ENCODE data around the gene CHRNA10.

CHRNA10 gene

DNA sequence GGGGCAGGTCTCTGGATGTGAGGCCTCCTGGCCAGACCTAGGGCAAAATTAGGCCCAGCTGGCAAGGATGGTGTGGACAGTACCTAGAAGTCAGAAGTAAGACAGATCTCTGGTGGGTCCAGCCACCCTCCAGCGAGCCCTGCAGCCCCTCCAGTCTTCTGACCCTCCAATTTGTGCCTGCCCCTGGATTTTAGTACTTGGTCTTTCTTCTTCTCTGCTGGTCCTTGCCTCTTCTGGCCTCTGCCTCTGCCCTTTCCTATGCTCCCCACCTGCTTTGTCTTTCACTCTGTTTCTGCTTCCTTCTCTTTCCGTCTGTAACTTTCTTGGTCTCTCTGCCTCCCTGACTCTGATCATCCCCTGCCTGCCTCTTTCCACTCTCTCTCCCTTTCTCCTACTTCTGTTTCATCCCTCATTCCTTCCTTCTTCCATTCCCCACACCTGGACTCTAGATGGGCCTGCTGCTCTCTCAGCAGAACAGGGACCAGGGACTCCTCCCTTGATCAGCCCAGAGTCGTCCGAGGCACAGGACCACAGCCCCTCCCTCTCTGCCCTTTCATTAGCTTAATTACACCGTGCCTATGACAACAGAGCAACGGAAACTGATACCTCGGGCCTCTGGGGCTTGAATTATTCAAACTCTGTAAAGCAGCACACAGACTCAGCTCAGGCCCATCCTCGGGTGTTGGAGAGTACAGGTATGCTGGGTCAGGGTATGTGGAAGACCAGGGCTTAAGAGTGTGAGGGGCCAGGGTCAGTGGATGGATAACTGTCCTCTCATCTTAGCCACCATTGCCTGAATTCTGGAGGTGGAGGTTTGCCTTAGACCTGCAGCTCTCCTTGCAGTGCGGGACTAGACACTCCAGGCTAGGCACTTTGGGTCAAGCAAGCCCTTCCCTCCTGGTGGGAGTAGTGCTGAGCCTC, at the start of gene CHRNA10:
Gene CHRNA10 (minus strand): TSS at position 51 of the 921 bp plus-strand sequence. CDS start 72 bp downstream, outside the sequence.
- DNase-seq (ENCODE audit: low spot score), result no peak

DNA sequence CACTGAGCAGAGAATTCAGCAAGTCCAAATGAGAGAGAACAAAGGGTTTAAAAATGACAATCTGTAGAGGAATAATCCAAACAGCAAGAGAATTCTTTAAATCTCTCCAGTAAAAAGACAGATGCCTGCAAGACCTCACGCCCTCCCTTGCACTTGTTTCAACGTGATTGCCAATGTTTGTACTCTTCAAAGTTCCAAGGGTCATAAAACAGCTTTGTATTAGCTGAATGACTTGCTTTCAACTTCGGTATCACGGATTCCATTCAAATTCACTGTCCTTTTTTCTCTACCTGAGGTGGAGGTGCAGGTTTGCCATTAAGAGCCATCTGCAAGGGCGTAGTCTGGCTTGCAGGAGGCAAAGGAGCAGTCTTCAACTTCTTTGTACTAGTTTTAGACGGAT, 41.1 kb upstream of the CHRNA10 start:
- no peak for DNase-seq (ENCODE audit: low spot score)

- no peak for DNase-seq (ENCODE audit: low spot score)
Measured at GRCh38 chr11:3710485-3711259, 39.5 kb upstream of the CHRNA10 start.

GRCh38 chr11:3709977-3710376, 38.8 kb upstream of the CHRNA10 start:
- DNase-seq (ENCODE audit: low spot score), result no peak

GRCh38 chr11:3707176-3707575, 36.0 kb upstream of the CHRNA10 start:
- no peak for DNase-seq (ENCODE audit: low spot score)

DNA sequence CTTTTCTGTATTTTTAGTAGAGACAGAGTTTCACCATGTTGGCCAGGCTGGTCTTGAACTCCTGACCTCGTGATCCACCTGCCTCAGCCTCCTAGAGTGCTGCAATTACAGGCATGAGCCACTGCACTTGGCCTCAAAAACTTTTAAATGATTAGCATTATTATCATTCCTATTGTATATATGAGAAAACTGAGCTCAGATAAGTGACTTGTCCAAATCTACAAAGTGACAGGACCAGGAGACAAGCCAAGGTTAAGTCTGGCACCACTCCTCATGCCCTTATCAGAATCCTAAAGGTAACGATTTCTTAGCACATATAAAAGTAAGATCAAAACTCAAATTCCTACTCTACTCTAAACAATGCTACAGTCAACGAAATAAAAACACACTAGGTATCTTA, 32.2 kb upstream of the CHRNA10 start:
- DNase-seq (ENCODE audit: low spot score), result no peak

DNA sequence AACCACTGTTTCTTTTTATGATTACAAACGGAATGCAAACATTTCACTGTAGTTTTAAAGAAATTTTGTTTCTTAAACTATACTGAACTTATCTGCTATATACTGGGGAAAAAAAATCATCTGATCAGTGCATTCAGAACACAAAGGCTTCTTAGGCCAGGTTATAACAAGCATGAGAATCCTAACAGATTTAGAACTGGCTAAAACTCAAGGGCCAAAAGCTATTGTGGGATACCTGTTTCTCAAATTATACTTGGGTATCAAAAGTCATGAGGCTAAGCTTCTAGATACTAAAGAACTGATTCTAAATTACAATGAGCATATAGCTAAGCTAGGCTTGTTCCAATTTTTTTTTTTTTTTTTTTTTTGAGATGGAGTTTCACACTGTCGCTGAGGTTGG, 29.7 kb upstream of the CHRNA10 start:
- no peak for DNase-seq (ENCODE audit: low spot score)

- DNase-seq (ENCODE audit: low spot score), result no peak
Measured at GRCh38 chr11:3700410-3700809, 29.2 kb upstream of the CHRNA10 start.

GRCh38 chr11:3686751-3687150, 15.6 kb upstream of the CHRNA10 start:
- no peak for DNase-seq (ENCODE audit: low spot score)

DNA sequence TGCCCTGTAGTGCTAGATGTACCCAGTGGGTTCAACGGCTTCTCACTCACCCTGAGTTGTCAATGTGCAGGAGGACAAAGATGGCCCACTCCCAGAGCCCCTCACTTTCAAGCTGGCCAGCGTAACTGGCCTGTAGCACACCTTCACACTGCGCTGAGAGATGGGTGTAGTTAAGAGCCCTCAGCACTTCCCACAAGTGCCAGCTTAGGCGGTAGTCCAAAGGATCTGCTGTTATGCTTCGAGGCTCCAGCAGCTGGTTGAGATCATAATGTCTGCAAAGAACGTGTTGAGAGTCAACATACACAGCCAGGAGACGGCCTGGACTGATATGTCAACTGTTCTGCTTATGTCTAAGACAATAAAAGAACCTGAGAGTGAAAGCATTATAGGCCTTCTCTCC, 14.7 kb upstream of the CHRNA10 start:
- no peak for DNase-seq (ENCODE audit: low spot score)

GRCh38 chr11:3684819-3685172, 13.6 kb upstream of the CHRNA10 start:
- no peak for DNase-seq (ENCODE audit: low spot score)

DNA sequence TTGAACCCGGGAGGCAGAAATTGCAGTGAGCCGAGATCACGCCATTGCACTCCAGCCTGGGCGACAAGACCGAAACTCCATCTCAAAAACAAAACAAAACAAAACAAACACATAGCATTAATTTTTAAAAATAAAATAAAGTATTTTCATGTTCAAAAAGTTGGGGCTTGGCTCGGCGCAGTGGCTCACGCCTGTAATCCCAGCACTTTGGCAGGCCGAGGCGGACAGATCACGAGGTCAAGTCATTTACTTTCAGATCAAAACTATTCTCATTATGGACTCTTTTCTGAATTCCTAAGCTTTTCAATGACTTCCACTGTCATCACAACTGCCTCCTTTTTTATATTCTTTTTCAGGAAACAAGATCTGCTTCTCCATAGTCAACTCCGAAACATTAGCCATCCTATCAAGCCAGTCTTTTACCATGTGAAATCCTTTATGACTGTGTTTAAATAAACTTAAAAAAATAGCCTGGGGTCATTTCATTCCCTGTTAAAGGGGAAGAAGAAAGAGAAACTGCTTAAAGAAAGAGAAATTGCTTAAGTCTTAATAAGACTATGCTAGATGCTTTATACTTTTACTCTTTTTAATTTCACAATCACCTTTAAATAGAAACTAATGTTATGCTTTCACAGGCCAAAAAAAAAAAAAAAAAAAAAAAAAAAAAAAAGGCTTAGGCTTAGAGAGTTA, 13.1 kb upstream of the CHRNA10 start:
- no peak for DNase-seq (ENCODE audit: low spot score)

- no peak for DNase-seq (ENCODE audit: low spot score)
Measured at GRCh38 chr11:3683039-3683438, 11.9 kb upstream of the CHRNA10 start.

GRCh38 chr11:3679077-3679476, 7.9 kb upstream of the CHRNA10 start:
- no peak for DNase-seq (ENCODE audit: low spot score)

GRCh38 chr11:3675971-3676370, 4.8 kb upstream of the CHRNA10 start:
- no peak for DNase-seq (ENCODE audit: low spot score)

DNA sequence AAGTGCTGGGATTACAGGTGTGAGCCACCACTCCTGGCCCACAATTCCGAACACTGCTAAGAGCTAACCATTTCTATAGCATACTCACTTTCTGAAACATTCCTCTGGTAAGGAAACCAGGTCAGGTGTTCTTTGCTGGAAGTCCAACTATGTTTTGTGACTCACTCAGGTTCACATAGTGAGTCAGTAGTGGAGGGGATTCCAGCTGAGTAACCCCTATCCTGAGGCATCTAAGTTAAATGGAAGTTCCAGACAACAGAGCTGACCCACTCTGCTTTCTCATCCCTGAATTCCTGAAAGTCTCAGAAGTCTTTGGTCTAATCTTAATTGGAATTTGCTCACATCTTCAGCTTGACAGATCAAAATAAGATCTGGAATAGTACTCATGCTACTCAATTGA, 3.0 kb upstream of the CHRNA10 start:
- no peak for DNase-seq (ENCODE audit: low spot score)

GRCh38 chr11:3669742-3670183, 1.4 kb downstream of the CHRNA10 start:
- DNase-seq (ENCODE audit: low spot score), result no peak

DNA sequence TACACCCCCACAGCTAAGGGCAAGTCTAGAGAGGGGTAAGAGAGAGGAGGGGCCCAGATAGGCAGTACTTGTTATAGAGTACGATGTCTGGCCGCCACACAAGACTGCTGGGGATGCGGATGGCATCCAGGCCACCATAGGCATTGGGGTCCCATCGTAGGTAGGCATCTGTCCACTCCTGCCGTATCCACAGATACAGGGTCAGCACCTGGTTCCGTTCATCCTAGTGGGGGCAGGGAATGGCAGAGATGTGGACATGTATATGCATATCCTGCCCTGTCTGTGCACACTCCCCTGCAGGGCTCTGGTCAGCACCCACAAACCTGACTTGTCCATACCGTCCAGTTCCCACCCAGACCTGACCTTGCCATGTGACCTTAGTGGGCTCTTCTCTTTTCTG, 2.1 kb downstream of the CHRNA10 start:
- no peak for DNase-seq (ENCODE audit: low spot score)

DNA sequence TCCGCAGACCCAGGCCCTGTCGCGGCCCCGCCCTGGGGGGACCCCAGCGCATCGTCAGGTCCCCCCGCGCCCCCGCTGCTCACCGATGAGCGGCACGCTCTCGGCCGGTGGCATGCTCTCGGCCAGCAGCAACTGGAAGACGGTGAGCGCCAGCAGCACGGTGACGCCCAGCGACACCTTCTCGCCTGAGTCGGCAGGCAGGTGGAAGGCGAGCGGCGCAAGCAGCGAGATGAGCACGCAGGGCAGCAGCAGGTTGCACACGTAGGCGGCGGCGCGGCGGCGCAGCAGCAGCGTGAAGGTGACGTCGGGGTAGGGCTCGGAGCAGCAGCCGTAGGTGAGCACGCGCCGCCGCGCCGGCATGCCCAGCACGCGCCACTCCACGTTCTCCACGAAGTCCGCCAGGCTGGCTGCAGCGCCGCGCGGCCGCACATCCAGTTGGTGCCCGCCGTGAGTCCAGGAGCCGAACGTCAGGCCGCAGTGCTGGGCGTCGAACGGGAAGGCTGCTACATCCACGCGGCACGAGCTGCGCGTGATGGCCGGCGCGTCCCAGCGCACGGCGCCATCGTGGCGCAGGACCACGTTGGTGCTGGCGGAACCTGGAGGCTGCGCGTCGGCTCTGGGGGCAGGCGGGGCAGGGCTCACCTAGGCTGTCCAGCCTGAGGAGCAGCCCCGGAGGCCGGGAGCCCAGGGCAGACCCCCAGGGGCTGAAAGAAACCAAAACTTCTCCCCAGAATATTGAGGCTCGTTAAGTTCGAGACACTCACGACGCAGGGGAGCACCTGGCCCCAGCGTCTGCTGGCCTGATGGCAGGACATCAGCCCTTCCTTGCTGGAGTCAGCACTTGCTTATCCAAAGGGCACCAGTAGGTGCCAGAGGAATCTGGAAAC, 3.8 kb downstream of the CHRNA10 start:
- DNase-seq (ENCODE audit: low spot score), result no peak

DNA sequence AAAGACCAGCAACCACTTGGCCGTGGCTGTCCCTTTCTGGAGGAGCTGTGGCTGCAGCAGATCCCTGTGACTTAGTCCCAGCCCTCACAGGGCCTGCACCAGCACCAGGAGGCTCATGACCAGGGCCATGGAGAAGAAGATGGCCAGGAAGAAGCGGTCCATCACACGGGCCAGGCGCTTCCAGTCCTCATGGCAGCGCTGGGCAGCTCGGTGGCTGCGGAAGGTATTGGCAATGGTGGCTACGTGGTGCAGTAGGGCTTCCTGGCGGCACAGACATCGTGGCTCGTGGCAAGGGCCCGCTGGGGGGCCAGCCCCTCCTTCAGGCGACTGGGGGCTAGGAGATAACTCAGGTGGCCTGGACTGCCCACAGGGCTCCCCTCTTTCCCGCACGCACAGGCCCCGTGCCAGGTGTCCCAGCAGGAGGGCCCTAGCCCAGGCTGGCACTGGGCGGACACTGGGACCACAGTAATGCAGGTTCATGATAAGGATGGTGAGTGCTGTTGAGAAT, 5.1 kb downstream of the CHRNA10 start:
- no peak for DNase-seq (ENCODE audit: low spot score)

GRCh38 chr11:3665336-3666022, 5.7 kb downstream of the CHRNA10 start:
- DNase-seq (ENCODE audit: low spot score), result no peak
